GM12878 (cell line): Measurements from ENCODE around the gene EPHA2. TPM values are rescaled to one million over a fixed set of nuclear protein-coding genes. Genes with fewer than 3 reads are reported as not detected.
"Not testable (repeated sequence)": the region's sequence is repeated elsewhere in the genome, so short reads cannot be mapped to it uniquely, and the experiment has no call there.

Source experiments
- ATAC-seq: fragments of 200-7000 bp; cut with Tn5 transposase; 3 replicates; pipeline ENCODE4 v1.9.1; 2020; ENCODE audit warnings: mild to moderate bottlenecking, moderate library complexity
- BruUV-seq: library from RNA; stranded (reverse); fragments of 400-500 nt; replicated peaks from 2 replicates; lab custom pipeline; 2021; lab: Mats Ljungman, UMichigan
- CTCF ChIA-PET: fragments of 300-600 bp; sonication (Branson Sonifier 250); formaldehyde crosslinking; extraction: SDS; loops from one replicate; lab custom pipeline; 2021; ENCODE audit warnings: inconsistent platforms; lab: Yijun Ruan, JAX
- POLR2A ChIA-PET: fragments of 350-600 bp; formaldehyde crosslinking; extraction: SDS; loops from one replicate; lab custom pipeline; 2021; ENCODE audit warnings: inconsistent platforms; lab: Charles Lee
- RAD21 ChIA-PET: fragments of 300-600 bp; sonication (Branson Sonifier 250); formaldehyde crosslinking; loops from one replicate; lab custom pipeline; 2023; ENCODE audit warnings: antibody characterized with exemption; ENCODE audit not compliant: unreplicated experiment; lab: Charles Lee
- SMC1A ChIA-PET: fragments of 300-600 bp; sonication (Branson Sonifier 250); formaldehyde crosslinking; loops from one replicate; lab custom pipeline; 2023; ENCODE audit not compliant: unreplicated experiment, uncharacterized antibody; lab: Charles Lee
- DNase-seq: peaks from one replicate; pipeline ENCODE4 v3.0.0-alpha.2; 2011; ENCODE audit warnings: low read depth, low spot score
- FAIRE-seq: peaks from 3 replicates; lab custom pipeline; 2011; peaks lifted over from hg19 to GRCh38; lab: Jason Lieb, UNC
- H2AFZ ChIP-seq: 2 replicates; pipeline ENCODE4 v1.6.0; 2011; ENCODE audit warnings: low read depth, low read length, control low read depth; ENCODE audit not compliant: control insufficient read depth
- H3K27ac ChIP-seq: 2 replicates; pipeline ENCODE4 v1.5.1; 2011; ENCODE audit warnings: control low read depth; ENCODE audit not compliant: control insufficient read depth, insufficient read depth
- H3K27me3 ChIP-seq, 2 experiments: replicated peaks in 1 of 2; 2 replicates each; pipeline versions ENCODE4 v1.6.0 to v1.6.1; 2011; ENCODE audit warnings: low read length in 1 of 2; ENCODE audit not compliant: control insufficient read depth in 2 of 2, insufficient read depth in 2 of 2
- H3K36me3 ChIP-seq, 2 experiments: 2 replicates each; pipeline ENCODE4 v1.5.1; 2011; ENCODE audit warnings: low read length in 1 of 2; ENCODE audit not compliant: control insufficient read depth in 2 of 2, insufficient read depth in 2 of 2
- H3K4me1 ChIP-seq: 2 replicates; pipeline ENCODE4 v1.6.1; 2011; ENCODE audit warnings: mild to moderate bottlenecking, low read length, moderate library complexity, mixed read lengths; ENCODE audit not compliant: control insufficient read depth, insufficient read depth
- H3K4me2 ChIP-seq: 2 replicates; pipeline ENCODE4 v1.6.0; 2011; ENCODE audit warnings: control low read depth; ENCODE audit not compliant: control insufficient read depth, insufficient read depth
- H3K4me3 ChIP-seq: fragments of 200-600 bp; sonication (generic); 2 replicates; pipeline ENCODE4 v1.5.1; 2016
- H3K79me2 ChIP-seq: 2 replicates; pipeline ENCODE4 v1.6.0; 2011; ENCODE audit warnings: low read length; ENCODE audit not compliant: control insufficient read depth, insufficient read depth
- H3K9ac ChIP-seq: 2 replicates; pipeline ENCODE4 v1.8.0; 2011; ENCODE audit warnings: low read length, control low read depth, mixed read lengths; ENCODE audit not compliant: control insufficient read depth, insufficient read depth
- H3K9me3 ChIP-seq: replicated peaks from 3 replicates; pipeline ENCODE4 v1.5.1; 2011; ENCODE audit warnings: mild to moderate bottlenecking, low read length; ENCODE audit not compliant: control insufficient read depth, insufficient read depth
- H4K20me1 ChIP-seq: 2 replicates; pipeline ENCODE4 v1.6.0; 2011; ENCODE audit not compliant: control insufficient read depth, insufficient read depth
- GABPA ChIP-seq: IDR thresholded peaks from 2 replicates; pipeline ENCODE4 v1.6.1; 2014; ENCODE audit warnings: antibody characterized with exemption, low read depth, mild to moderate bottlenecking, inconsistent platforms
- HDAC2 ChIP-seq: fragments of 200-600 bp; sonication (generic); IDR thresholded peaks from 2 replicates; pipeline ENCODE4 v1.6.1; 2017
- IRF4 ChIP-seq: IDR thresholded peaks from 2 replicates; pipeline ENCODE4 v1.6.1; 2011; ENCODE audit warnings: low read depth, low read length
- NFYB ChIP-seq: IDR thresholded peaks from 2 replicates; pipeline ENCODE4 v1.6.1; 2011; ENCODE audit warnings: low read depth, mild to moderate bottlenecking, low read length, improper control_type of control experiment, moderate library complexity; ENCODE audit not compliant: insufficient read depth
- SIX5 ChIP-seq: IDR thresholded peaks from 2 replicates; pipeline ENCODE4 v1.6.1; 2011; ENCODE audit warnings: mild to moderate bottlenecking, low read depth, low read length, moderate library complexity; ENCODE audit not compliant: severe bottlenecking
- ZNF274 ChIP-seq: IDR thresholded peaks from one replicate; pipeline ENCODE4 v1.8.0; 2011; ENCODE audit not compliant: insufficient read length, insufficient read depth
- WGBS: methylation state at CpG from one replicate; pipeline ENCODE4 v1.1.6; 2016; ENCODE audit warnings: low lambda C conversion rate; ENCODE audit not compliant: insufficient replicate concordance, insufficient coverage; ENCODE audit errors: missing lambda C conversion rate; 5-methylcytosine and 5-hydroxymethylcytosine counted together
- in situ Hi-C: fragments of 300-500 bp; cut with MboI; formaldehyde crosslinking; loops from 9 replicates; pipeline ENCODE4 v1.14.3; 2018; ENCODE audit warnings: mixed read lengths
- intact Hi-C: fragments of 100-400 bp; cut with micrococcal nuclease; formaldehyde crosslinking; loops from one replicate; pipeline ENCODE4 v1.14.2; 2022; ENCODE audit not compliant: unreplicated experiment
- polyA plus RNA-seq, 11 experiments: library from polyadenylated mRNA; depleted of rRNA in 4 of 11; unstranded in 6 of 11; stranded (reverse) in 5 of 11; fragments of >200 nt; fragmentation: Nextera tagmentation in 4 of 11; fragmentation: Illumina TruSeq in 1 of 11; extraction: Ambion mirVana in 4 of 11; extraction: Trizol in 1 of 11; gene quantifications; 1 replicate in 1 of 11; 2 replicates in 10 of 11; pipeline versions ENCODE4 v1.2.1 to v1.2.3, GENCODE V29; 2011 to 2016; ENCODE audit warnings: inconsistent platforms in 2 of 11, missing spikeins in 2 of 11, low read depth in 1 of 11
- total RNA-seq, 4 experiments: library from RNA; depleted of rRNA in 3 of 4; stranded (reverse); fragments of >200 nt in 3 of 4; fragmentation: Illumina TruSeq in 1 of 4; extraction: Trizol in 1 of 4; gene quantifications; 2 replicates each; pipeline versions ENCODE4 v1.2.1 to v1.2.3, GENCODE V29; 2013 to 2021
- TF ChIP-seq, protein P1 (sequence below): IDR thresholded peaks from 2 replicates; pipeline ENCODE4 v1.6.1; 2011; ENCODE audit warnings: borderline replicate concordance, low read depth, mild to moderate bottlenecking, moderate library complexity, low read length; ENCODE audit not compliant: insufficient read depth, poor library complexity, severe bottlenecking

EPHA2 gene
- total and polyA plus RNA-seq, 10 of the 15 experiments (the other 5 are each of a cell fraction or from before 2014, with no cell fraction given), result 0.04 to 0.51 (median 0.23) TPM; not detected in 2

DNA sequence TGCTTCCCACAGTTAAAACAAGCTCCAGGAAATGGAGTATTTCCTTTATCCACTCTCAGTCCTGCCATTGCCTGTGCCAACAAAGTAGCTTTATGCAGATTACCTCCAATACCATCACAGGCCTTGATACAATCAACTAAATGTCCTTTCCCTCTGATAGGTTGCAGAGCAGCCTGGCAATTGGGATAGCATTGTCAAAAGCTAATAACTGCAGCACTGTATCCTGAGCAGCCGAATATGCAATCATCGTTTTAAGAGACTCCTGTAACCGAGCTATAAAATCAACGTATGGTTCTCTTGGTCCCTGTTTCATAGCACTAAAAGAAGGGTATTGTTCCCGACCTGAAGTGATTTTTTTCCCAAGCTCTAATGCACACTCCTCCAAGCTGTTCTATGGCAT, 48.8 kb downstream of the EPHA2 start:
- H3K9me3 ChIP-seq, ATAC-seq, H3K4me2 ChIP-seq, FAIRE-seq, BruUV-seq, H3K79me2 ChIP-seq, H3K27me3 ChIP-seq, H3K36me3 ChIP-seq, H3K4me3 ChIP-seq, intact Hi-C loops, RAD21 ChIA-PET, H3K9ac ChIP-seq, H2AFZ ChIP-seq, H3K4me1 ChIP-seq, in situ Hi-C loops, H3K27ac ChIP-seq, POLR2A ChIA-PET, H4K20me1 ChIP-seq, DNase-seq: not testable (repeated sequence)
- WGBS, result 34% methylated on average over 5 of the region's 5 CpGs
- ChIA-PET SMC1A (interaction anchor here (0.8 kb wide), 1 partner anchor 182 kb away, joined by 3 read pairs; no protein-coding TSS in a partner anchor), CTCF (interaction anchor here (0.9 to 2.1 kb wide), 3 partner anchors 24 to 80 kb away, joined by 3 to 6 read pairs (median 3); no protein-coding TSS in a partner anchor)

DNA sequence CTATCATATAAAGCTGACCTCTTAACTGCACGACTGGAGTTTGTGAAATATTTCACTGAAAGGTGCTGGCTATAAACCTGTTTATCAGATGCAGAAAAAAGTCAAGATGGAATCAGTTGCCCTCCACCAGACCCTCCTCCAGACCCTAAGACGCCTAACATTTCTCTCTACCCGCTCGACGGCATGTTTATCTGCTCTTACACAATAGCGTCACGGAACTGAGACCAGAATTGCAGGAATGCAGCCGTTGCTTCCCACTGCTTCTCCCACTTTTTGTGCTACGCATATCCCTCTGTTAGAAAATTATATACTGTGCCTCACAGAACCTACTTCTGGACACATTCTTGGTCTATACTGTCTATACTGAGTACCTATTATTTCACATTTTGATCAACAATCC, 54.2 kb downstream of the EPHA2 start:
- ChIA-PET SMC1A (no interaction called here), CTCF (interaction anchor here (1.4 kb wide), 2 partner anchors 22 to 85 kb away, joined by 5 to 6 read pairs; no protein-coding TSS in a partner anchor), POLR2A (no interaction called here), RAD21 (no interaction called here)
- Histone ChIP-seq H3K4me1 (no peaks in the 10 kb centered on the region), H3K4me3 (no peak overlapping the region), H3K27ac (no peak overlapping the region), H3K79me2 (no peaks in the 10 kb centered on the region), H3K4me2 (no peak overlapping the region), H3K36me3 (no peaks in the 10 kb centered on the region), H4K20me1 (no peaks in the 10 kb centered on the region), H3K9ac (no peak overlapping the region), H3K27me3 (no peaks in the 10 kb centered on the region; a peak in 1 of 4 replicates), H3K9me3 (peaks cover 1% of the 10 kb centered on the region; the same call in 1 of the 3 replicates), H2AFZ (no peak overlapping the region)
- in situ Hi-C loops, result no loop called here
- intact Hi-C loops, result no loop called here
- WGBS, result 65% methylated on average over 9 of the region's 9 CpGs
- no peak for FAIRE-seq
- no TSS peak for BruUV-seq
- no peak for ATAC-seq
- TF ChIP-seq NFYB (no peak), SIX5 (no peak), GABPA (no peak), ZNF274 (no peak), HDAC2 (no peak), IRF4 (no peak)
- TF ChIP-seq, protein P1, sequence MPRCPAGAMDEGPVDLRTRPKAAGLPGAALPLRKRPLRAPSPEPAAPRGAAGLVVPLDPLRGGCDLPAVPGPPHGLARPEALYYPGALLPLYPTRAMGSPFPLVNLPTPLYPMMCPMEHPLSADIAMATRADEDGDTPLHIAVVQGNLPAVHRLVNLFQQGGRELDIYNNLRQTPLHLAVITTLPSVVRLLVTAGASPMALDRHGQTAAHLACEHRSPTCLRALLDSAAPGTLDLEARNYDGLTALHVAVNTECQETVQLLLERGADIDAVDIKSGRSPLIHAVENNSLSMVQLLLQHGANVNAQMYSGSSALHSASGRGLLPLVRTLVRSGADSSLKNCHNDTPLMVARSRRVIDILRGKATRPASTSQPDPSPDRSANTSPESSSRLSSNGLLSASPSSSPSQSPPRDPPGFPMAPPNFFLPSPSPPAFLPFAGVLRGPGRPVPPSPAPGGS, result no peak
- DNase-seq, result no peak
